ENCODE data around the gene INPP5A.

INPP5A gene

GRCh38 chr10:132628966-132629900 lies 91.6 kb downstream of the INPP5A start:
- H3K4me1 Mint-ChIP-seq: peaks cover 74% of the 10 kb centered on the region
- peak overlapping the region; percentile 44 to 84 (median 62) for H3K27ac Mint-ChIP-seq
- no peaks in the 10 kb centered on the region for H3K36me3 Mint-ChIP-seq (ENCODE audit: low read depth)
- no peaks in the 10 kb centered on the region for H3K27me3 Mint-ChIP-seq (ENCODE audit: low read depth)
- no peak for TF ChIP-seq CTCF (IDR thresholded peaks at IDR 0.05; ENCODE audit: unreplicated experiment in 3 of 3)
- peak overlapping the region in 1 of 3 experiments; percentile 0 for H3K4me3 Mint-ChIP-seq
- no peaks in the 10 kb centered on the region for H3K9me3 Mint-ChIP-seq

DNA sequence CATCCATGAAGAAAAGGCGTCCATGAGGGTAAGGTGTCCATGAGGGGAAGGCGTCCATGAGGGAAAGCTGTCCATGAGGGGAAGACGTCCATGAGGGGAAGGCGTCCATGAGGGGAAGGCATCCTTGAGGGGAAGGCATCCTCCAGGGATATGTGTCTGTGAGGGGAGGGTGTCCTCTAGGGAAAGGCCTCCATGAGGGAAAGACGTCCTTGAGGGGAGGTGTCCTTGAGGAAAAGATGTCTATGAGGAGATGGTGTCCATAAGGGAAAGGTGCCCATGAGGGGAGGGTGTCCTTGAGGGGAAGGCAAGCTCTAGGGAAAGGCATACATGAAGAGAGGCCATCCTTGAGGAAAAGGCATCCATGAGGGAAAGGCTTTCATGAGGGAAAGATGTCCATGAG lies 92.6 kb downstream of the INPP5A start:
- no peaks in the 10 kb centered on the region for H3K36me3 Mint-ChIP-seq (ENCODE audit: low read depth)
- no peak overlapping the region for H3K4me3 Mint-ChIP-seq
- peak overlapping the region; percentile 35 to 44 (median 41) for H3K27ac Mint-ChIP-seq
- no peaks in the 10 kb centered on the region for H3K9me3 Mint-ChIP-seq
- H3K4me1 Mint-ChIP-seq: peaks cover 81% of the 10 kb centered on the region
- no peaks in the 10 kb centered on the region for H3K27me3 Mint-ChIP-seq (ENCODE audit: low read depth)
- TF ChIP-seq CTCF (IDR thresholded peaks at IDR 0.05; ENCODE audit: unreplicated experiment in 3 of 3): no peak

GRCh38 chr10:132630666-132631337 lies 93.2 kb downstream of the INPP5A start:
- Mint-ChIP-seq H3K9me3 (no peaks in the 10 kb centered on the region), H3K27ac (peak overlapping the region in 2 of 3 experiments; percentile 58 to 74), H3K27me3 (ENCODE audit: low read depth) (no peaks in the 10 kb centered on the region), H3K36me3 (ENCODE audit: low read depth) (no peaks in the 10 kb centered on the region), H3K4me3 (peak overlapping the region in 1 of 3 experiments; percentile 34), H3K4me1 (peaks cover 79% of the 10 kb centered on the region)
- TF ChIP-seq CTCF (IDR thresholded peaks at IDR 0.05; ENCODE audit: unreplicated experiment in 3 of 3): no peak

DNA sequence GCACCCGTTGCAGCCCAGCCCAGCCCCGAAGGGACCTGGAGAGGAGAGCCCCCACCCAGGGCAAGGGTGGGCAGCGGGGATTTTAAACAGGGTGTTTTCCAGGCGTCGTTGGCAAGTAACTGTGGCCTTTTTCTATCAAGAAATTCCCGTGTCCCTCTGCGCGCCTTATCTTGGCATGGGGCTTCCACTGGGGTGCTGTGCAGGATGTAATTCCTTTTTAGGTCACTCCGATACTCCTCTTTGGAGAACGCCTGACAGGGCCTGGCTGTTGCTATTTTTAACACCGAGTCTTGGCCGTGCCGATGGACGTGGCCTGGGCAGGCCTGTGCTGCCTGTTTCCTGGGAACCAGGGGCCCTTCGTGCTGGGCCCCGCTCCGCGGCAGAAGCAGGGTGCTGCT lies 93.8 kb downstream of the INPP5A start:
- H3K27me3 Mint-ChIP-seq (ENCODE audit: low read depth): no peaks in the 10 kb centered on the region
- TF ChIP-seq CTCF (IDR thresholded peaks at IDR 0.05; ENCODE audit: unreplicated experiment in 3 of 3): no peak
- H3K4me1 Mint-ChIP-seq: peaks cover 74% of the 10 kb centered on the region
- no peaks in the 10 kb centered on the region for H3K9me3 Mint-ChIP-seq
- peak overlapping the region in 1 of 3 experiments; percentile 14 for H3K4me3 Mint-ChIP-seq
- H3K27ac Mint-ChIP-seq: peak overlapping the region in 2 of 3 experiments; percentile 58 to 74
- H3K36me3 Mint-ChIP-seq (ENCODE audit: low read depth): no peaks in the 10 kb centered on the region

GRCh38 chr10:132632091-132632561 lies 94.5 kb downstream of the INPP5A start:
- H3K4me3 Mint-ChIP-seq: no peak overlapping the region
- peak overlapping the region in 1 of 3 experiments; percentile 74 for H3K27ac Mint-ChIP-seq
- no peaks in the 10 kb centered on the region for H3K9me3 Mint-ChIP-seq
- no peaks in the 10 kb centered on the region for H3K27me3 Mint-ChIP-seq (ENCODE audit: low read depth)
- peaks cover 67% of the 10 kb centered on the region for H3K4me1 Mint-ChIP-seq
- no peak for TF ChIP-seq CTCF (IDR thresholded peaks at IDR 0.05; ENCODE audit: unreplicated experiment in 3 of 3)
- no peaks in the 10 kb centered on the region for H3K36me3 Mint-ChIP-seq (ENCODE audit: low read depth)

Measured in nephron (organoid).